IMR-90 (cell line): ENCODE measurements around the gene PRRC2A.

Experiments used
- BHLHE40 ChIP-seq: fragments of 150-350 bp; IDR thresholded peaks from 2 replicates; pipeline ENCODE4 v1.6.1; 2016; ENCODE audit warnings: mild to moderate bottlenecking, low read depth, low read length
- CEBPB ChIP-seq: IDR thresholded peaks from 2 replicates; pipeline ENCODE4 v1.6.1; 2012; ENCODE audit warnings: low read depth, low read length, improper control_type of control experiment
- CHD1 ChIP-seq: IDR thresholded peaks from 2 replicates; pipeline ENCODE4 v1.6.1; 2012; ENCODE audit warnings: low read depth, low read length, improper control_type of control experiment
- CTCF ChIP-seq: conservative IDR thresholded peaks from 2 replicates; pipeline ENCODE4 v1.5.1; 2012; ENCODE audit warnings: mild to moderate bottlenecking, low read depth, low read length, improper control_type of control experiment
- ELK1 ChIP-seq: fragments of 150-350 bp; IDR thresholded peaks from 2 replicates; pipeline ENCODE4 v1.6.1; 2016; ENCODE audit warnings: low read depth, mild to moderate bottlenecking, low read length, moderate library complexity, borderline replicate concordance
- FOS ChIP-seq: fragments of 150-350 bp; IDR thresholded peaks from 2 replicates; pipeline ENCODE4 v1.6.1; 2016; ENCODE audit warnings: low read depth, low read length
- MAZ ChIP-seq: IDR thresholded peaks from 2 replicates; pipeline ENCODE4 v1.6.1; 2012; ENCODE audit warnings: low read depth, mild to moderate bottlenecking, low read length, improper control_type of control experiment, moderate library complexity, borderline replicate concordance
- MXI1 ChIP-seq: IDR thresholded peaks from 2 replicates; pipeline ENCODE4 v1.6.1; 2012; ENCODE audit warnings: low read depth, mild to moderate bottlenecking, low read length, moderate library complexity, borderline replicate concordance
- POLR2A ChIP-seq: IDR thresholded peaks from 2 replicates; pipeline ENCODE4 v1.6.1; 2012; ENCODE audit warnings: mild to moderate bottlenecking, low read depth, low read length
- RAD21 ChIP-seq: IDR thresholded peaks from 2 replicates; pipeline ENCODE4 v1.6.1; 2012; ENCODE audit warnings: low read length, improper control_type of control experiment
- RFX5 ChIP-seq: IDR thresholded peaks from 2 replicates; pipeline ENCODE4 v1.8.0; 2012; ENCODE audit warnings: low read depth, mild to moderate bottlenecking, low read length, moderate library complexity
- TF ChIP-seq, protein P1 (sequence below): fragments of 150-350 bp; IDR thresholded peaks from 2 replicates; pipeline ENCODE4 v1.6.1; 2017; ENCODE audit warnings: mild to moderate bottlenecking, antibody characterized with exemption, low read length, low read depth

DNA sequence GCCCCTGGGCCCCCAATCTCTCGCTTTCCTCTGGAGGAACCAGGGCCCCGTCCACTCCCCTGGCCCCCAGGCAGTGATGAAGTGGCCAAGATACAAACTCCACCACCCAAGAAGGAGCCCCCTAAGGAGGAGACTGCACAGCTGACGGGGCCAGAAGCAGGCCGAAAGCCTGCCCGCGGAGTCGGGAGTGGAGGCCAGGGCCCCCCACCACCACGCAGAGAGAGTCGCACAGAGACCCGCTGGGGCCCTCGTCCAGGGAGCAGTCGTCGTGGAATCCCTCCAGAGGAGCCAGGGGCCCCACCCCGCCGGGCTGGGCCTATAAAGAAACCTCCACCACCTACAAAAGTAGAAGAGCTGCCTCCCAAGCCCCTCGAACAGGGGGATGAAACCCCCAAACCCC is 10.7 kb downstream of the PRRC2A start:
- no peak for TF ChIP-seq CTCF
- no peak for TF ChIP-seq BHLHE40
- no peak for TF ChIP-seq FOS
- TF ChIP-seq ELK1 = no peak
- no peak for TF ChIP-seq CHD1
- no peak for TF ChIP-seq RAD21
- no peak for TF ChIP-seq CEBPB
- TF ChIP-seq MAZ = no peak
- no peak for TF ChIP-seq POLR2A
- TF ChIP-seq, protein P1, sequence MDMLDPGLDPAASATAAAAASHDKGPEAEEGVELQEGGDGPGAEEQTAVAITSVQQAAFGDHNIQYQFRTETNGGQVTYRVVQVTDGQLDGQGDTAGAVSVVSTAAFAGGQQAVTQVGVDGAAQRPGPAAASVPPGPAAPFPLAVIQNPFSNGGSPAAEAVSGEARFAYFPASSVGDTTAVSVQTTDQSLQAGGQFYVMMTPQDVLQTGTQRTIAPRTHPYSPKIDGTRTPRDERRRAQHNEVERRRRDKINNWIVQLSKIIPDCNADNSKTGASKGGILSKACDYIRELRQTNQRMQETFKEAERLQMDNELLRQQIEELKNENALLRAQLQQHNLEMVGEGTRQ = no peak
- TF ChIP-seq RFX5 = no peak
- no peak for TF ChIP-seq MXI1
